WI38 (cell line): ENCODE results near the gene RPL39.
"Not testable (repeated sequence)": the region's sequence is repeated elsewhere in the genome, so short reads cannot be mapped to it uniquely, and the experiment has no call there.

Experiments
- H3K4me3 ChIP-seq: 2 replicates; pipeline ENCODE4 v1.5.1; 2011; ENCODE audit warnings: low read depth, mild to moderate bottlenecking, control low read depth, low read length
- CTCF ChIP-seq: IDR thresholded peaks from 2 replicates; pipeline ENCODE4 v1.5.1; 2012; ENCODE audit warnings: low read depth, mild to moderate bottlenecking, control low read depth, low read length

The RPL39 gene

DNA sequence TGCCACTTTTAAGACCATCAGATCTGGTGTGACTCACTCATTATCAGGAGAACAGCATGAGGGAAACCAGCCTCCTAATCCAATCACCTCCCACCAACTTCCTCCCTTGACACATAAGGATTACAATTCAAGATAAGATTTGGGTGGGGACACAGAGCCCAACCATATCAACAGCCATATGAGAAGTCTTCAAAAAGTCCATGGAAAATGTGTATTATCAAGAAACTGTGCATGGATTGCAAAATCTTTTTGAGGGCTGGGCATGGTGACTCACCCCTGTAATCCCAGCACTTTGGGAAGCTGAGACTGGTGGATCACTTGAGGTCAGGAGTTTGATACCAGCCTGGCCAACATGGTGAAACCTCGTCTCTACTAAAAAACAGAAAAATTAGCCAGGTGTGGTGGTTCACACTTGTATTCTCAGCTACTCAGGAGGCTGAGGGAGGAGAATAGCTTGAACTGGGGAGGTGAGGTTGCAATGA, 17.8 kb upstream of the RPL39 start:
- no peak for TF ChIP-seq CTCF
- H3K4me3 ChIP-seq, result no peak overlapping the region

DNA sequence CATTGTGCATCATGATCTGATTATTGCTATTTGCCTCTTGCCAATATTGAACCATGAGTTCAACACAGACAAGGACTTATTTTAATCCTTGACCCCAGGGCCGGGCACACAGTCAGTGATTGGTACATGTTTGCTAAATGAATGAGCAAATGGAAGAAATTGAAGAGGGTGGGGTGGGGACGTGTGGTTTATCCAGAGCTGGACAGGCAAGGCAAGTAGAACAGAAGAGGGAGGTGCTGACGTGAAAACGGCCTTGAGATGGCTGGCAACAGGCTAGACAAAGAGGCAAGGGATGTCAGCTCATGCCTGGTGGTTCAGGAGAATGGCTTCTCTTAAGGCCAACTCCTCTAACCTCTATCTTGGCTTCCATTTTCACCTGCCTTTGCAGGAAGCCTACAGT, 17.0 kb upstream of the RPL39 start:
- not testable (repeated sequence) for H3K4me3 ChIP-seq

GRCh38 chrX:119802546-119802945, 11.1 kb upstream of the RPL39 start:
- TF ChIP-seq CTCF, result no peak
- H3K4me3 ChIP-seq, result no peak overlapping the region

- TF ChIP-seq CTCF, result no peak
- H3K4me3 ChIP-seq, result no peak overlapping the region
Measured at GRCh38 chrX:119801253-119802221, 10.1 kb upstream of the RPL39 start.

GRCh38 chrX:119790977-119791436, 423 bp downstream of the RPL39 start:
- TF ChIP-seq CTCF, result 0 out of 2 replicates have a peak, but pooled peaks have one; percentile 1
- peak overlapping the region; percentile 66 for H3K4me3 ChIP-seq

DNA sequence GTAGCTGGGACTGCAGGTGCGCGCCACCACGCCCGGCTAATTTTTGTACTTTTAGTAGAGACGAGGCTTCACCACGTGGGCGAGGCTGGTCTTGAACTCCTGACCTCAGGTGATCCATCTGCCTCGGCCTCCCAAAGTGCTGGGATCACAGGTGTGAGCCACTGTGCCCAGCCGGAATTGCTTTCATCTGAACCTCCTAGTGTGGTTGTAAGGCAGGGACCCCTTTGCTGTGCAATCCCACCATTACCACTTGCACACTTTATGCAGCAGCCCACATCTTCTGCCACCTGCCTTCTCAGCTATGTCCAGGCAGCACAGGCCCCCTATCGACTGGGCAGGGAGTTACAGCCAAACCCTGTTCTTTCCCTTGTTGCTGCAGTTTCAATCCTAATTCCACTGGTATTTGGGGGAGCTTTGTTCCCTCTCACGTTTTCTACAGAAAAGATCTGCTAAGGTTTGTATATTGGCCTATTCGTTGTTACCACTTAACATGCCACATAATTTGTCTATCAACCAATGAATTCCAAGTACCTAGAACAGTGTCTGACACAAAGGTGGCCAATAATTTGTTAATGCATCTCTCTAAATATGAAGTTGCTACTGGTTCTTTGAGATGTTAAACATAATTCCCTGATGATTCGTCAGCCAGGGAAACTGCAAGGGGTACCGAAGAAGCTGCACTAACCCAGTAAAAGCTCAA, 6.5 kb downstream of the RPL39 start:
- TF ChIP-seq CTCF, result peak; percentile 57
- no peak overlapping the region for H3K4me3 ChIP-seq

DNA sequence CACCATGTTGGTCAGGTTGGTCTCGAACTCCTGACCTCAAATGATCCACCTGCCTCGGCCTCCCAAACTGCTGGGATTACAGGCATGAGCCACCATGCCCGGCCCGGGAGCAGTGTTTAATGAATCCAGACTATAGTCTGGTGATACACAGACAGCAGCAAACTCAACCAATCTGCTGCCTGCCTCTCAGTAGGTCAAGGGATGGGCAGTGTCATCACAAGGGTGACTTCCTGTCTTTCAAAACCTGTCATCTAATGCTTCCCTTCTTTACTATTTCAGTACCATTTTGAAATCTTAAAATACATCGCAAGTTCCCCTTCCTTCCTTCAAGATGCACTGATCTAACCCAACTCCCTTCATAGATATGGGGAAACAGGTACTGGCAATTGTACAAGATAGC, 8.4 kb downstream of the RPL39 start:
- no peak for TF ChIP-seq CTCF
- H3K4me3 ChIP-seq, result no peak overlapping the region
